ENCODE results near the gene CREG2. TPM values are rescaled to one million over a fixed set of nuclear protein-coding genes. Genes with fewer than 3 reads are reported as not detected.

CREG2 gene
- polyA plus RNA-seq, 1 of the 3 experiments (the other 2 are of a cell fraction) = 1.4 TPM

- H4K20me1 ChIP-seq (ENCODE audit: insufficient read depth) = no peaks in the 10 kb centered on the region
- H2AFZ ChIP-seq (ENCODE audit: low read depth) = no peak overlapping the region
- 75% methylated on average over 10 of the region's 10 CpGs for WGBS (ENCODE audit: low lambda C conversion rate)
- H3K9me2 ChIP-seq = no peaks in the 10 kb centered on the region
- H3K27ac ChIP-seq (ENCODE audit: low read depth in 2 of 2, low read length in 1 of 2) = no peak overlapping the region
- H3K27me3 ChIP-seq (ENCODE audit: insufficient read depth) = no peaks in the 10 kb centered on the region
- H3K36me3 ChIP-seq (replicated peaks in 1 of 2; ENCODE audit: control insufficient read depth in 1 of 2, insufficient read depth in 2 of 2, low read length in 1 of 2) = no peaks in the 10 kb centered on the region
- no peaks in the 10 kb centered on the region for H3F3A ChIP-seq (replicated peaks; ENCODE audit: insufficient read depth)
- H3K4me3 ChIP-seq (ENCODE audit: low read depth in 2 of 2, low read length in 1 of 2) = no peak overlapping the region
- TF ChIP-seq EZH2phosphoT487 (IDR thresholded peaks at IDR 0.05; ENCODE audit: borderline replicate concordance, low read depth) = no peak
- TF ChIP-seq TEAD4 (IDR thresholded peaks at IDR 0.05; ENCODE audit: borderline replicate concordance, insufficient read depth) = no peak
- no peak for TF ChIP-seq GABPA (IDR thresholded peaks at IDR 0.05; ENCODE audit: low read depth)
- TF ChIP-seq CTCF (IDR thresholded peaks at IDR 0.05) = no peak
- no peak for TF ChIP-seq TCF12 (IDR thresholded peaks at IDR 0.05)
- no peak for TF ChIP-seq EP300 (IDR thresholded peaks at IDR 0.05; ENCODE audit: borderline replicate concordance in 1 of 2, low read depth in 1 of 2, low read length in 1 of 2)
- TF ChIP-seq, protein P1, sequence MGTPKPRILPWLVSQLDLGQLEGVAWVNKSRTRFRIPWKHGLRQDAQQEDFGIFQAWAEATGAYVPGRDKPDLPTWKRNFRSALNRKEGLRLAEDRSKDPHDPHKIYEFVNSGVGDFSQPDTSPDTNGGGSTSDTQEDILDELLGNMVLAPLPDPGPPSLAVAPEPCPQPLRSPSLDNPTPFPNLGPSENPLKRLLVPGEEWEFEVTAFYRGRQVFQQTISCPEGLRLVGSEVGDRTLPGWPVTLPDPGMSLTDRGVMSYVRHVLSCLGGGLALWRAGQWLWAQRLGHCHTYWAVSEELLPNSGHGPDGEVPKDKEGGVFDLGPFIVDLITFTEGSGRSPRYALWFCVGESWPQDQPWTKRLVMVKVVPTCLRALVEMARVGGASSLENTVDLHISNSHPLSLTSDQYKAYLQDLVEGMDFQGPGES (IDR thresholded peaks at IDR 0.05; ENCODE audit: low read depth, low read length) = no peak
- TF ChIP-seq NFIC (IDR thresholded peaks at IDR 0.05; ENCODE audit: borderline replicate concordance) = no peak
- TF ChIP-seq ELF1 (IDR thresholded peaks at IDR 0.05) = no peak
- no peak for TF ChIP-seq SIN3A (IDR thresholded peaks at IDR 0.05; ENCODE audit: borderline replicate concordance, low read depth, low read length)
- no peak for TF ChIP-seq NRF1 (IDR thresholded peaks at IDR 0.05; ENCODE audit: low read depth, low read length)
- no peak for TF ChIP-seq RAD21 (IDR thresholded peaks at IDR 0.05; ENCODE audit: low read length)
- no peak for TF ChIP-seq FOSL2 (IDR thresholded peaks at IDR 0.05; ENCODE audit: borderline replicate concordance, low read depth)
- no peak for TF ChIP-seq POLR2AphosphoS5 (IDR thresholded peaks at IDR 0.05; ENCODE audit: low read depth, low read length)
- no peak for TF ChIP-seq RCOR1 (IDR thresholded peaks at IDR 0.05; ENCODE audit: low read length)
- no peak for TF ChIP-seq MEF2A (IDR thresholded peaks at IDR 0.05; ENCODE audit: borderline replicate concordance, low read depth)
- no peak for TF ChIP-seq TAF1 (IDR thresholded peaks at IDR 0.05; ENCODE audit: borderline replicate concordance, low read depth, low read length)
- no peak for TF ChIP-seq RFX5 (IDR thresholded peaks at IDR 0.05; ENCODE audit: low read length)
- TF ChIP-seq REST (IDR thresholded peaks at IDR 0.05; ENCODE audit: low read depth, low read length) = no peak
- H3K9ac ChIP-seq = no peak overlapping the region
- no peak for DNase-seq
- H3K4me1 ChIP-seq (ENCODE audit: control insufficient read depth in 1 of 2, insufficient read depth in 2 of 2, low read depth in 1 of 2, low read length in 1 of 2) = no peaks in the 10 kb centered on the region
- no peak overlapping the region for H3K4me2 ChIP-seq
- POLR2A ChIA-PET = no interaction called here
- H3K9me3 ChIP-seq = no peaks in the 10 kb centered on the region
- CTCF ChIA-PET = interaction anchor here (1.4 to 2.4 kb wide), 2 partner anchors 13 to 64 kb away, joined by 3 to 14 read pairs; no protein-coding TSS in a partner anchor
- no peaks in the 10 kb centered on the region for H3K79me2 ChIP-seq (ENCODE audit: insufficient read depth)
Measured at GRCh38 chr2:101355401-101356054, 31.8 kb downstream of the CREG2 start.
